LNCAP (cell line): Measurements from ENCODE around the gene STRIP1.

Experiments
- TF ChIP-seq, protein P1 (sequence below): fragments of 450-650 bp; IDR thresholded peaks from 2 replicates; pipeline ENCODE4 v1.5.1; 2017; ENCODE audit warnings: mild to moderate bottlenecking

The STRIP1 gene

DNA sequence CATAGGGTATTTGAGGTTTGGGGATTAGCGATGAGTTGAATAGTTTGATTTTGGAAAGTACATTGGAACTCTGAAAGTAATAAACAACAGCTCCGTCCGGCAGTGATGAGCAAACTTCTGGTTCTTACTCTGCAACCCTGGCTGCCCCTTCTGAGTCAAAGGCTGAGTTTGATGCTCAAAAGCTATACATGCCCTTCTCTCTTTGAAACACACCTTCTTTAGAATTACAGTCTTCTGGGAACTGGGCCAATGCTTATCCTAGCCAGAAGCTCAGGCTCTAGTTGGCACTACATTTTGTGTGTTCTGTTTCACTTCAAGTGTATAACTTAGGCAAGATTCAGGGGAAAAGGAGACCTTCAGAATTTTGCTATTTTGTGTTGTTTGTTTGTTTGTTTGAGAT, 40.5 kb upstream of the STRIP1 start:
- TF ChIP-seq, protein P1, sequence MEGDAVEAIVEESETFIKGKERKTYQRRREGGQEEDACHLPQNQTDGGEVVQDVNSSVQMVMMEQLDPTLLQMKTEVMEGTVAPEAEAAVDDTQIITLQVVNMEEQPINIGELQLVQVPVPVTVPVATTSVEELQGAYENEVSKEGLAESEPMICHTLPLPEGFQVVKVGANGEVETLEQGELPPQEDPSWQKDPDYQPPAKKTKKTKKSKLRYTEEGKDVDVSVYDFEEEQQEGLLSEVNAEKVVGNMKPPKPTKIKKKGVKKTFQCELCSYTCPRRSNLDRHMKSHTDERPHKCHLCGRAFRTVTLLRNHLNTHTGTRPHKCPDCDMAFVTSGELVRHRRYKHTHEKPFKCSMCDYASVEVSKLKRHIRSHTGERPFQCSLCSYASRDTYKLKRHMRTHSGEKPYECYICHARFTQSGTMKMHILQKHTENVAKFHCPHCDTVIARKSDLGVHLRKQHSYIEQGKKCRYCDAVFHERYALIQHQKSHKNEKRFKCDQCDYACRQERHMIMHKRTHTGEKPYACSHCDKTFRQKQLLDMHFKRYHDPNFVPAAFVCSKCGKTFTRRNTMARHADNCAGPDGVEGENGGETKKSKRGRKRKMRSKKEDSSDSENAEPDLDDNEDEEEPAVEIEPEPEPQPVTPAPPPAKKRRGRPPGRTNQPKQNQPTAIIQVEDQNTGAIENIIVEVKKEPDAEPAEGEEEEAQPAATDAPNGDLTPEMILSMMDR: no peak

DNA sequence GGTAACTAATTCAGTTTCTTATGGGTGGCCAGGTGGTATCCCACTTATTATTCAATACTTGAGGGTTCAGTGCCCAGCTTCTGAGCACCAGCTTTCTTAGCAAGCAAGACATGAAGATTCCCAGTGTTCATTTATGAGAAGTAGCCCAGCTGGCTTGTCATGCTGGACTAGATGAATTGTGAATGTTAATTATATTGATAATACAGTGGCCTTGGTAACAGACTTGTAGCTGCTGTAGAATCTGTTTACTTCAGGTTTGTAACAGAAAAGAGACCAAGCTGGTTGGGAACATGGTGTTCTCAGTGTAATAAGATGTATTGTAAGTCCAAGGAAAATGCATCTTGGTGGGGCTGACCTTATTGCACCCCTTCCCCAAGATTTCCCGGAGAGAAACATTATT, 39.8 kb upstream of the STRIP1 start:
- TF ChIP-seq, protein P1: no peak

- TF ChIP-seq, protein P1: no peak
Observed at GRCh38 chr1:109995536-109995935, 38.9 kb upstream of the STRIP1 start.

GRCh38 chr1:109996476-109996875, 37.9 kb upstream of the STRIP1 start:
- TF ChIP-seq, protein P1: no peak

DNA sequence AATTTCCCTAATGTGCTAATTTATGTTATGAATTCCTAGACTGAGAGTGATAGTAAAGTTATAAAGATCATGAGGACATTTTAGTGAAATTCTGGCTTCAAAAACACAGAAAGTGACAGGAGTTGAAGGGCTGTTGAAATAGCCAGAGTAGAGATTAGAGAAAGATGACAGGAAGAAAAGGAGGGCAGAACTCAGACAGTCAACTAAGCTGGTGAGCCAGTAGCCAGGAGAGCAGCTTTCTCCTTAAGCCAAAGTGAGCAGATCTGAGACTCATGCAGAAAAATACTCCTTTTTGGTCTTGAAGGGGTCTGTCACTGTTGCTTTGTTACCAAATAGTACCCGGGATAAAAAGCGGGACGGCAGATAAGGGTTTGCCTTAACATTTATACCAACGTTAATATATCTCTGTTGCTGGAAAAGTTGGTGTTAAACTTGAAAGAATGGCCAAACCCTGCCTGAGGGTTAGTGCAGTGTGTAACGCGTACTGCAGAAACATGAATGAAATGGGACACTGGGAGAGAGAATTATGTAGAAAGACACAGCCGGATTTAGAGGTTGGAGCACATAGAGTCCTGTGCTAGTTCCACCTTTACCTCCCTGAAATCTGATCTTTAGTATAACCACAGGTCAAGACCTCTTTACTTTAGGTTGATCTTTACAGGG, 37.1 kb upstream of the STRIP1 start:
- TF ChIP-seq, protein P1: no peak

- TF ChIP-seq, protein P1: no peak
Observed at GRCh38 chr1:109997867-109998229, 36.6 kb upstream of the STRIP1 start.

GRCh38 chr1:110002695-110003094, 31.7 kb upstream of the STRIP1 start:
- TF ChIP-seq, protein P1: no peak
